Psoas muscle (tissue), 8 donors: ENCODE results near the gene DDX17. TPM values are rescaled to one million over a fixed set of nuclear protein-coding genes. Genes with fewer than 3 reads are reported as not detected.
A peak's percentile ranks its signal among the peaks of the same experiment; 100 is the strongest.

ENCODE experiments used
- ATAC-seq, 4 donors: fragments of 200-7000 bp; cut with Tn5 transposase; one replicate each; pipeline ENCODE4 v1.9.1; 2020; ENCODE audit warnings: moderate library complexity in 3 of 4, mild to moderate bottlenecking in 2 of 4
- DNase-seq, 2 donors: peaks; one replicate each; pipeline ENCODE4 v3.0.0-alpha.2; 2020
- H3K27ac ChIP-seq: fragments of 200-600 bp; one replicate; pipeline ENCODE4 v1.8.0; 2022
- H3K27me3 ChIP-seq, 3 donors: fragments of 200-600 bp in 1 of 3; one replicate each; pipeline versions ENCODE4 v1.6.1 to v1.8.0; 2013 to 2022; ENCODE audit warnings: low read length in 2 of 3, mild to moderate bottlenecking in 2 of 3, moderate library complexity in 1 of 3; ENCODE audit not compliant: insufficient read depth in 3 of 3
- H3K36me3 ChIP-seq, 2 donors: fragments of 200-600 bp in 1 of 2; one replicate each; pipeline versions ENCODE4 v1.6.1 to v1.8.0; 2013 to 2022; ENCODE audit warnings: low read depth in 1 of 2, mild to moderate bottlenecking in 1 of 2, moderate library complexity in 1 of 2; ENCODE audit not compliant: insufficient read depth in 1 of 2
- H3K4me1 ChIP-seq: fragments of 200-600 bp; one replicate; pipeline ENCODE4 v1.8.0; 2022
- H3K4me3 ChIP-seq: fragments of 200-600 bp; one replicate; pipeline ENCODE4 v1.8.0; 2022; ENCODE audit warnings: mild to moderate bottlenecking
- H3K9me3 ChIP-seq: fragments of 200-600 bp; one replicate; pipeline ENCODE4 v1.8.0; 2022
- CTCF ChIP-seq: fragments of 200-600 bp; IDR thresholded peaks from one replicate; pipeline ENCODE4 v1.8.0; 2022; ENCODE audit warnings: antibody characterized with exemption
- WGBS, 3 donors: extraction: QIAGEN DNeasy Blood & Tissue Kit; methylation state at CpG; one replicate each; pipeline versions ENCODE4 v1.1.6 to v1.1.7; 2013; 5-methylcytosine and 5-hydroxymethylcytosine counted together
- intact Hi-C, 2 donors: fragments of 100-400 bp; cut with DNase I; formaldehyde crosslinking; loops; one replicate each; pipeline versions ENCODE4 v1.11.0 to v1.14.2; 2022
- polyA plus RNA-seq, 3 donors: library from polyadenylated mRNA; stranded (reverse); fragments of 200-250 nt; gene quantifications; one replicate each; pipeline ENCODE4 v1.2.3, GENCODE V29; 2013
- total RNA-seq, 4 donors: library from RNA; stranded (reverse); fragmentation: NEBNext Ultra II Directional in 2 of 4; extraction: Animal tissue kit (Norgen Biotek cat#: 25700) in 2 of 4; gene quantifications; one replicate each; pipeline versions ENCODE4 v1.2.1 to v1.2.4, GENCODE V29; 2021 to 2023
- donor health status: healthy with polysubstance abuse.
- donor health status: DM: no; HTN: no; CAD: no; lungs with moderate emphysema.
- donor health status: Bipolar disorder and iron deficiency.
- donor health status: healthy.
- donor health status: DM: yes; HTN: yes; CAD: no.
- donor health status: DM: no; HTN: no; CAD: no.
- donor health status: DM: no; HTN: no; CAD: no.
- donor health status: DM: yes; HTN: yes; CAD: no.

Gene DDX17
- total and polyA plus RNA-seq, 7 donors, result 41.4 to 173 (median 127) TPM

GRCh38 chr22:38450234-38450797 lies 55.8 kb downstream of the DDX17 start:
- Histone ChIP-seq H3K36me3 (no peaks in the 10 kb centered on the region), H3K27ac (no peak overlapping the region), H3K4me1 (no peaks in the 10 kb centered on the region), H3K27me3 (peaks cover 0 to 72% (median 10%) of the 10 kb centered on the region in 3 donors), H3K4me3 (no peak overlapping the region), H3K9me3 (no peaks in the 10 kb centered on the region)
- 47 to 49% (median 48%) methylated on average over 11 of the region's 11 CpGs for WGBS, 3 donors
- intact Hi-C loops, result no loop called here
- ATAC-seq, result no peak
- no peak for DNase-seq
- TF ChIP-seq CTCF, result no peak

- ATAC-seq (no peak), DNase-seq (no peak)
- Histone ChIP-seq H3K4me1 (no peaks in the 10 kb centered on the region), H3K4me3 (no peak overlapping the region), H3K9me3 (no peaks in the 10 kb centered on the region), H3K27ac (no peak overlapping the region), H3K36me3 (no peaks in the 10 kb centered on the region), H3K27me3 (peaks cover 0 to 75% (median 10%) of the 10 kb centered on the region in 3 donors)
- no peak for TF ChIP-seq CTCF
- intact Hi-C loops, result no loop called here
- WGBS, 3 donors, result 65 to 71% (median 69%) methylated on average over 17 to 18 of the region's 18 CpGs
These were observed 56.3 kb downstream of the DDX17 start for GRCh38 chr22:38449776-38450175.

- no peak for TF ChIP-seq CTCF
- H3K27me3 ChIP-seq, result peaks cover 0 to 75% (median 10%) of the 10 kb centered on the region in 3 donors
- H3K4me1 ChIP-seq, result no peaks in the 10 kb centered on the region
- H3K9me3 ChIP-seq, result no peaks in the 10 kb centered on the region
- no peaks in the 10 kb centered on the region for H3K36me3 ChIP-seq
- no peak overlapping the region for H3K27ac ChIP-seq
- intact Hi-C loops, result no loop called here
- no peak overlapping the region for H3K4me3 ChIP-seq
- DNase-seq (no peak), ATAC-seq (peak in 1 of 4 donors; percentile 12)
- WGBS, 3 donors, result 62 to 67% (median 65%) methylated on average over 14 of the region's 14 CpGs
These were observed 57.0 kb downstream of the DDX17 start for GRCh38 chr22:38448945-38449745.

GRCh38 chr22:38446018-38446601 lies 60.0 kb downstream of the DDX17 start:
- no peak for TF ChIP-seq CTCF
- Histone ChIP-seq H3K27ac (no peak overlapping the region), H3K36me3 (no peaks in the 10 kb centered on the region), H3K4me1 (no peaks in the 10 kb centered on the region), H3K4me3 (no peak overlapping the region), H3K27me3 (peaks cover 0 to 55% (median 3%) of the 10 kb centered on the region in 3 donors), H3K9me3 (no peaks in the 10 kb centered on the region)
- 31 to 47% (median 34%) methylated on average over 9 of the region's 9 CpGs for WGBS, 3 donors
- intact Hi-C loops, result no loop called here
- ATAC-seq (no peak), DNase-seq (no peak)
